SU-DHL-6 (cell line): ENCODE data around the gene CST8.

Experiments used
- H2AFZ ChIP-seq: fragments of 200-600 bp; sonication (generic); 2 replicates; pipeline ENCODE4 v1.6.1; 2014; ENCODE audit warnings: low read depth, mild to moderate bottlenecking, moderate library complexity, mixed read lengths, antibody characterized with exemption, low read length; ENCODE audit not compliant: severe bottlenecking
- H3F3A ChIP-seq: fragments of 200-600 bp; shearing (Covaris generic); 2 replicates; pipeline ENCODE4 v1.6.0; 2016; ENCODE audit warnings: antibody characterized with exemption, mild to moderate bottlenecking; ENCODE audit not compliant: insufficient read depth
- H3K27ac ChIP-seq: fragments of 200-600 bp; sonication (generic); 2 replicates; pipeline ENCODE4 v1.5.1; 2016; ENCODE audit warnings: low read depth, mild to moderate bottlenecking, low read length, moderate library complexity, mixed read lengths
- H3K27me3 ChIP-seq: fragments of 200-600 bp; sonication (generic), shearing (Covaris generic); 2 replicates; pipeline ENCODE4 v1.6.0; 2014; ENCODE audit warnings: mild to moderate bottlenecking, low read length
- H3K36me3 ChIP-seq: fragments of 200-600 bp; sonication (generic); 2 replicates; pipeline ENCODE4 v1.6.1; 2014; ENCODE audit warnings: mild to moderate bottlenecking, low read length, mixed read lengths
- H3K4me2 ChIP-seq: fragments of 300-600, 200-600 bp; shearing (Covaris generic), sonication (generic); 2 replicates; pipeline ENCODE4 v1.6.0; 2014; ENCODE audit warnings: low read length, low read depth, mild to moderate bottlenecking; ENCODE audit not compliant: poor library complexity, severe bottlenecking
- H3K4me3 ChIP-seq: fragments of 200-600 bp; sonication (generic); 2 replicates; pipeline ENCODE4 v1.5.1; 2014; ENCODE audit warnings: antibody characterized with exemption, low read length, mild to moderate bottlenecking, mixed read lengths; ENCODE audit not compliant: insufficient read depth, poor library complexity, severe bottlenecking
- H3K79me2 ChIP-seq: fragments of 200-600 bp; sonication (generic); 2 replicates; pipeline ENCODE4 v1.6.1; 2014; ENCODE audit warnings: mild to moderate bottlenecking, low read length, moderate library complexity; ENCODE audit not compliant: insufficient read depth
- H3K9ac ChIP-seq: fragments of 200-600 bp; sonication (generic); 2 replicates; pipeline ENCODE4 v1.7.0; 2014; ENCODE audit warnings: mild to moderate bottlenecking, low read length
- H3K9me2 ChIP-seq: fragments of 200-600 bp; sonication (generic); replicated peaks from 2 replicates; pipeline ENCODE4 v1.6.1; 2014; ENCODE audit warnings: low read length; ENCODE audit not compliant: insufficient read depth
- H3K9me3 ChIP-seq: fragments of 200-600 bp; sonication (generic); 2 replicates; pipeline ENCODE4 v1.6.1; 2014; ENCODE audit warnings: low read length, mixed read lengths; ENCODE audit not compliant: insufficient read depth
- H4K20me1 ChIP-seq: fragments of 200-600 bp; sonication (generic); 2 replicates; pipeline ENCODE4 v1.6.1; 2014; ENCODE audit warnings: low read depth, mild to moderate bottlenecking, antibody characterized with exemption, low read length, moderate library complexity, mixed read lengths
- CTCF ChIP-seq: fragments of 200-600 bp; sonication (generic); IDR thresholded peaks from one replicate; pipeline ENCODE4 v1.5.1; 2017; ENCODE audit warnings: antibody characterized with exemption, mild to moderate bottlenecking, low read length, moderate library complexity; ENCODE audit not compliant: insufficient read depth, poor library complexity, severe bottlenecking
- EZH2phosphoT487 ChIP-seq: fragments of 200-600 bp; sonication (generic), shearing (Covaris generic); conservative IDR thresholded peaks from 2 replicates; pipeline ENCODE4 v1.6.1; 2018; ENCODE audit warnings: mild to moderate bottlenecking, antibody characterized with exemption, low read length, moderate library complexity, mixed read lengths

CST8 gene

GRCh38 chr20:23541776-23542175 is 50.9 kb downstream of the CST8 start:
- TF ChIP-seq EZH2phosphoT487 = no peak
- no peak for TF ChIP-seq CTCF
- Histone ChIP-seq H3K9me2 (no peaks in the 10 kb centered on the region), H3K4me2 (no peak overlapping the region), H3K9me3 (no peaks in the 10 kb centered on the region), H3K4me3 (no peak overlapping the region), H4K20me1 (no peaks in the 10 kb centered on the region), H3K27me3 (no peaks in the 10 kb centered on the region; the same call in 1 of the 2 replicates), H3K79me2 (no peaks in the 10 kb centered on the region), H3K9ac (no peak overlapping the region), H3F3A (no peaks in the 10 kb centered on the region), H2AFZ (no peak overlapping the region), H3K36me3 (no peaks in the 10 kb centered on the region), H3K27ac (no peak overlapping the region)

GRCh38 chr20:23542801-23543200 is 51.9 kb downstream of the CST8 start:
- Histone ChIP-seq H3K4me3 (no peak overlapping the region), H3K27ac (no peak overlapping the region), H3K36me3 (no peaks in the 10 kb centered on the region), H3F3A (no peaks in the 10 kb centered on the region), H3K27me3 (no peaks in the 10 kb centered on the region; the same call in 1 of the 2 replicates), H4K20me1 (no peaks in the 10 kb centered on the region), H2AFZ (no peak overlapping the region), H3K79me2 (no peaks in the 10 kb centered on the region), H3K4me2 (no peak overlapping the region), H3K9me3 (no peaks in the 10 kb centered on the region), H3K9me2 (no peaks in the 10 kb centered on the region), H3K9ac (no peak overlapping the region)
- TF ChIP-seq EZH2phosphoT487 = no peak
- TF ChIP-seq CTCF = no peak

- Histone ChIP-seq H3K27me3 (no peaks in the 10 kb centered on the region; the same call in 1 of the 2 replicates), H3K36me3 (no peaks in the 10 kb centered on the region), H3K9ac (no peak overlapping the region), H3K9me3 (no peaks in the 10 kb centered on the region), H4K20me1 (no peaks in the 10 kb centered on the region), H3F3A (no peaks in the 10 kb centered on the region), H3K27ac (no peak overlapping the region), H3K79me2 (no peaks in the 10 kb centered on the region), H3K4me2 (no peak overlapping the region), H3K9me2 (no peaks in the 10 kb centered on the region), H3K4me3 (no peak overlapping the region), H2AFZ (no peak overlapping the region)
- no peak for TF ChIP-seq EZH2phosphoT487
- TF ChIP-seq CTCF = no peak
Measured at GRCh38 chr20:23544133-23544532, 53.2 kb downstream of the CST8 start.
